Pons (tissue), 1 donor: ENCODE results near the gene BGN.
A peak's percentile ranks its signal among the peaks of the same experiment; 100 is the strongest.

Experiments used
- DNase-seq: peaks from one replicate; pipeline ENCODE4 v3.0.0-alpha.2; 2016; ENCODE audit warnings: low spot score

Gene BGN

GRCh38 chrX:153460826-153461225, 34.0 kb upstream of the BGN start:
- DNase-seq = peak; percentile 26

- DNase-seq = no peak
Observed at GRCh38 chrX:153462291-153462690, 32.5 kb upstream of the BGN start.

- no peak for DNase-seq
Observed at GRCh38 chrX:153463031-153463430, 31.7 kb upstream of the BGN start.

- no peak for DNase-seq
Observed at GRCh38 chrX:153463556-153463955, 31.2 kb upstream of the BGN start.

GRCh38 chrX:153464116-153464515, 30.7 kb upstream of the BGN start:
- DNase-seq = no peak

- DNase-seq = no peak
Observed at GRCh38 chrX:153465691-153466380, 28.9 kb upstream of the BGN start.

GRCh38 chrX:153468008-153468580, 26.7 kb upstream of the BGN start:
- no peak for DNase-seq

GRCh38 chrX:153469811-153470410, 24.9 kb upstream of the BGN start:
- DNase-seq = no peak

- DNase-seq = peak; percentile 83
Observed at GRCh38 chrX:153470411-153471363, 24.1 kb upstream of the BGN start, which contains the start of gene HAUS7. HAUS7 (minus strand) TSS chrX:153470576; CDS start chrX:153470557, 19 bp downstream.

GRCh38 chrX:153471663-153472280, 23.0 kb upstream of the BGN start:
- DNase-seq = no peak

GRCh38 chrX:153473126-153473525, 21.7 kb upstream of the BGN start:
- DNase-seq = no peak

GRCh38 chrX:153474266-153474665, 20.5 kb upstream of the BGN start:
- DNase-seq = no peak

- no peak for DNase-seq
Observed at GRCh38 chrX:153474718-153475117, 20.1 kb upstream of the BGN start.

- no peak for DNase-seq
Observed at GRCh38 chrX:153475271-153475670, 19.5 kb upstream of the BGN start.

- no peak for DNase-seq
Observed at GRCh38 chrX:153475751-153476281, 19.0 kb upstream of the BGN start.

GRCh38 chrX:153476666-153477363, 18.0 kb upstream of the BGN start:
- no peak for DNase-seq

- DNase-seq = no peak
Observed at GRCh38 chrX:153477364-153477857, 17.4 kb upstream of the BGN start.

- no peak for DNase-seq
Observed at GRCh38 chrX:153477901-153478300, 16.9 kb upstream of the BGN start.

GRCh38 chrX:153478746-153479145, 16.0 kb upstream of the BGN start:
- DNase-seq = peak; percentile 39

GRCh38 chrX:153481043-153481442, 13.7 kb upstream of the BGN start:
- DNase-seq = no peak
